Transverse colon (tissue), 4 donors: ENCODE results near the gene UBE2C. TPM values are rescaled to one million over a fixed set of nuclear protein-coding genes. Genes with fewer than 3 reads are reported as not detected.

ENCODE experiments used
- DNase-seq: peaks from one replicate; pipeline ENCODE4 v3.0.0-alpha.2; 2019
- H3K27ac ChIP-seq, 4 donors: fragments of 200-600 bp; sonication (generic); 2 replicates each; pipeline ENCODE4 v1.5.1; 2016 to 2018; ENCODE audit warnings: inconsistent platforms in 4 of 4
- H3K27me3 ChIP-seq: fragments of 200-600 bp; sonication (generic); 2 replicates; pipeline ENCODE4 v1.5.1; 2017; ENCODE audit warnings: inconsistent platforms
- H3K36me3 ChIP-seq, 4 donors: fragments of 200-600 bp; sonication (generic); 2 replicates each; pipeline ENCODE4 v1.5.1; 2017 to 2019; ENCODE audit warnings: inconsistent platforms in 4 of 4
- H3K4me1 ChIP-seq, 4 donors: fragments of 200-600 bp; sonication (generic); 2 replicates each; pipeline ENCODE4 v1.5.1; 2017 to 2020; ENCODE audit warnings: inconsistent platforms in 4 of 4
- H3K4me3 ChIP-seq, 4 donors: fragments of 200-600 bp; sonication (generic); 1 replicate in 1 of 4; 2 replicates in 3 of 4; pipeline versions ENCODE4 v1.5.1 to v1.6.1; 2017 to 2019; ENCODE audit warnings: inconsistent platforms in 4 of 4
- H3K9me3 ChIP-seq, 2 donors: fragments of 200-600 bp; sonication (generic); 2 replicates each; pipeline ENCODE4 v1.5.1; 2017 to 2019; ENCODE audit warnings: inconsistent platforms in 2 of 2
- EP300 ChIP-seq: sonication (generic); formaldehyde crosslinking; IDR thresholded peaks from one replicate; pipeline ENCODE4 v1.6.1; 2017; ENCODE audit warnings: antibody characterized with exemption, low read depth
- POLR2A ChIP-seq: fragments of 450-650 bp; IDR thresholded peaks from one replicate; pipeline ENCODE4 v1.6.1; 2016; ENCODE audit warnings: antibody characterized with exemption, mild to moderate bottlenecking, moderate library complexity
- POLR2AphosphoS5 ChIP-seq, 3 donors: sonication (generic); formaldehyde crosslinking; IDR thresholded peaks; one replicate each; pipeline ENCODE4 v1.6.1; 2016; ENCODE audit warnings: antibody characterized with exemption in 3 of 3
- WGBS, 2 donors: methylation state at CpG; one replicate each; pipeline ENCODE4 v1.1.5; 2018; ENCODE audit warnings: low coverage in 1 of 2; 5-methylcytosine and 5-hydroxymethylcytosine counted together
- in situ Hi-C, 4 donors: fragments of 200-750 bp; cut with MboI; loops; one replicate each; pipeline versions ENCODE4 v1.15.0 to v1.15.1; 2017; ENCODE audit warnings: low sequenced_read_pairs in 3 of 4, low pct_ligation_motif_present in 1 of 4, low pct_unique_long_range_greater_than_20kb in 1 of 4
- intact Hi-C: fragments of 100-400 bp; cut with DNase I; formaldehyde crosslinking; loops from one replicate; pipeline ENCODE4 v1.15.1; 2023; ENCODE audit warnings: low total_unique reads
- total RNA-seq, 4 donors: library from RNA; depleted of rRNA; stranded (reverse); fragments of >200 nt; gene quantifications; one replicate each; pipeline ENCODE4 v1.1.0, GENCODE V29; 2016
- TF ChIP-seq, protein P1 (sequence below), 5 experiments: fragments of 200-600 bp in 3 of 5; fragments of 450-650 bp in 2 of 5; sonication (generic) in 3 of 5; IDR thresholded peaks; 1 replicate in 2 of 5; 2 replicates in 3 of 5; pipeline ENCODE4 v1.5.1; 2016 to 2017; ENCODE audit warnings: antibody characterized with exemption in 5 of 5, inconsistent platforms in 3 of 5, mild to moderate bottlenecking in 2 of 5, moderate library complexity in 1 of 5

The UBE2C gene
- total RNA-seq, 4 donors from 2014 or later = 2.7 to 27.1 (median 6.9) TPM

DNA sequence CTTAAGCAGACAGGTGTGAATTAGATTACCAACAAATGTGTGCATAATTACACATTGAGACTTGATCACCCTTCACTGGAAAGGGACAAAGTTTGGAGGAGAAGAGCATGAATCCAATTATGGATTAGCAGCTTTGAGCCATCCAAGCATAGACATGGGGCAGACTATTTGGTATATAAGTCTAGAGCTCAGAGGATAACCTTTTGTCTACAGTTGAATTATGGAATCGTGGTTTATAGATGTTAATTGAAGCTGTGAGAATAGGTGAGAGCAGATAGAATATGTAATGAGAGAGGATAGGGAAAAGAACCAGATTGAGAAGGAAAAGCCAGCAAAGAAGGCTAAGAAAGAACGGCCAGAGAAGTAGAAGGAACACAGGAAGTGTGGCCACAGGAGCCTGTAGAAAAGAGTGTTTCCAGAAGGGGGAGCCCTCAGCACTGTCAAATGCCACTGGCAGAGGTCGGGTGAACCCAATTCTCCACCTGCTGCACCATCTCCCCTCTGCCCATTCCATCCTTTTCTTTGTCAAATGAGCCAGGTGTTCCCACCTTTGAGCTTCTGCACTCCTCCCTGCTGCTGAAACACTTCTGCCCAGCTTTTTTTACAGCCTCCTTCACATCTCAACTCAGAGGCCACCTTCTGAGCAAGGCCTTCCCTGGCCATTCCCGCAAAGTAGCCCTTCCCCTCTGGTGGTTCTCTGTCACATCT lies 13.4 kb upstream of the UBE2C start:
- 32 to 34% methylated on average over 4 of the region's 4 CpGs for WGBS, 2 donors
- H3K27ac ChIP-seq = peak overlapping the region; percentile 24 to 42 (median 30)
- peak; percentile 73 for DNase-seq
- in situ Hi-C loops (loop anchor here in 1 of 4 donors (10.0 kb wide), 1 partner anchor 166 kb away; no protein-coding TSS in a partner anchor), intact Hi-C loops (loop anchor here (10.0 kb wide), 1 partner anchor 96 kb away; the partner anchor contains the start of genes CTSA and NEURL2)
- H3K27me3 ChIP-seq = no peaks in the 10 kb centered on the region
- H3K4me1 ChIP-seq = peaks cover 0 to 12% (median 4%) of the 10 kb centered on the region in 4 donors
- no peaks in the 10 kb centered on the region for H3K9me3 ChIP-seq
- TF ChIP-seq EP300 = no peak
- TF ChIP-seq, protein P1, sequence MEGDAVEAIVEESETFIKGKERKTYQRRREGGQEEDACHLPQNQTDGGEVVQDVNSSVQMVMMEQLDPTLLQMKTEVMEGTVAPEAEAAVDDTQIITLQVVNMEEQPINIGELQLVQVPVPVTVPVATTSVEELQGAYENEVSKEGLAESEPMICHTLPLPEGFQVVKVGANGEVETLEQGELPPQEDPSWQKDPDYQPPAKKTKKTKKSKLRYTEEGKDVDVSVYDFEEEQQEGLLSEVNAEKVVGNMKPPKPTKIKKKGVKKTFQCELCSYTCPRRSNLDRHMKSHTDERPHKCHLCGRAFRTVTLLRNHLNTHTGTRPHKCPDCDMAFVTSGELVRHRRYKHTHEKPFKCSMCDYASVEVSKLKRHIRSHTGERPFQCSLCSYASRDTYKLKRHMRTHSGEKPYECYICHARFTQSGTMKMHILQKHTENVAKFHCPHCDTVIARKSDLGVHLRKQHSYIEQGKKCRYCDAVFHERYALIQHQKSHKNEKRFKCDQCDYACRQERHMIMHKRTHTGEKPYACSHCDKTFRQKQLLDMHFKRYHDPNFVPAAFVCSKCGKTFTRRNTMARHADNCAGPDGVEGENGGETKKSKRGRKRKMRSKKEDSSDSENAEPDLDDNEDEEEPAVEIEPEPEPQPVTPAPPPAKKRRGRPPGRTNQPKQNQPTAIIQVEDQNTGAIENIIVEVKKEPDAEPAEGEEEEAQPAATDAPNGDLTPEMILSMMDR (IDR thresholded peaks at IDR 0.05) = peak; percentile 62 to 70 (median 64)
- no peak for TF ChIP-seq POLR2A
- TF ChIP-seq POLR2AphosphoS5 (IDR thresholded peaks at IDR 0.05) = peak in 1 of 3 donors; percentile 18
- H3K36me3 ChIP-seq = peaks cover 0 to 65% (median 26%) of the 10 kb centered on the region in 4 donors
- no peak overlapping the region for H3K4me3 ChIP-seq

DNA sequence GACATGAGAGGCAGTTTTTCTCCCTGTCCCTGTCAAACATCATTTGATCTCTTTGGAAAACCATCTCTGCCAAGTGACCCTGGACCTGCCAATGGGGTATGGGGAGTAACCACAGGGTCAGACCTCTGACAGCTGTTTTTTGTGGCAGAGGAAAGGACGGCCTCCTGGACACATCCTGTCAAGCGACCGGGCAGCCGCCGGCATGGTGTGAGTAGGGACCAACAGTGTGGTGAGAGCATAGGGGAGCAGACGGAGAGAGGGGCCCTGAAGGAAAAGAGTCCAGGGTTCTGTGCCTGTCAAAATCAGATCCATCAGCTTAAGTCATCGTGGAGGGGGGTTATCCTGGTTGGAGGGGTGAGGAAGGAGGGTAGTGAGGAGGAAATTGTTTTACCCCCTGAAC lies 10.6 kb upstream of the UBE2C start:
- in situ Hi-C loops (loop anchor here in 1 of 4 donors (25.0 kb wide), 1 partner anchor 160 kb away; the partner anchor contains the start of gene ZNF335), intact Hi-C loops (loop anchor here (10.0 kb wide), 1 partner anchor 153 kb away; no protein-coding TSS in a partner anchor)
- peaks cover 0 to 12% (median 4%) of the 10 kb centered on the region in 4 donors for H3K4me1 ChIP-seq
- H3K27me3 ChIP-seq = no peaks in the 10 kb centered on the region
- WGBS, 2 donors = 96 to 100% methylated on average over 1 to 7 of the region's 7 CpGs
- no peak overlapping the region for H3K27ac ChIP-seq
- TF ChIP-seq, protein P1 (IDR thresholded peaks at IDR 0.05) = no peak
- TF ChIP-seq EP300 = no peak
- TF ChIP-seq POLR2A = no peak
- no peak for TF ChIP-seq POLR2AphosphoS5 (IDR thresholded peaks at IDR 0.05)
- H3K36me3 ChIP-seq = peaks cover 0 to 65% (median 32%) of the 10 kb centered on the region in 4 donors
- H3K4me3 ChIP-seq = no peak overlapping the region
- no peak for DNase-seq
- H3K9me3 ChIP-seq = no peaks in the 10 kb centered on the region

DNA sequence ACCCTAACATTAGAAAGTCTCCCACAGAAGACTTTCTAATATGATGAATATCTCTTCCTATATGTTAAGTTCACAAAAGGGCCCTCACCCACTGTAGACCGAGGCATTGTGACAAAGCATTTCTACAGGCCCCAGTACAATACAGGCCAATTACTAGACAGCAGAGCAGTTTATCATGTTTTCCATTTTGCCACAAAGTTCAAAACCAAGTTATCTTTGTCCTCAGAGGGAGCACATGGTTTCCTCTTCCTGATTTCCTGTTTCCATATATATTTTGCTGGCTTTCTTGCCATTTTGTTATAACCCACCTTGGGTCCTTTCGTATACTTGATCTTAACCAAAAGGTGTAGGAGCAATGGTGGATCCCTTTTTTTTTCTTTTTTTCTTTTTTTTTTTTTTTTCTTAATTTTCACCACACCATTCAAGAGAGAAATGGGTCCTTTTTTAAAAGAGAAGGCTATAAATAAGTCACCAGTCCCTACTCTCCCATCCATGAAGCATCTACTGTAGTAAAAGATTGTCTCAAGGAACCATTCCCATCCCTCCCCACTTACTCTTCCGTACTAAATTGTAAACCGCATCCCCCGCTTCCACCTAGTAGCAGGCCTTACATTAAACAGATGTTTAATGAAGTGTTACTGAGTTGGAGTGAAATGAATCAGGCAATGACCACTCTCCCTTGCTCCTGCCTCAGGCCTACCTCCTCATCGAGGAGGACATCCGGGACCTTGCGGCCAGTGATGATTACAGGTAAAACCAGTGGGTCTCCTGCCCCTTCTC lies 2.1 kb upstream of the UBE2C start:
- Histone ChIP-seq H3K27me3 (no peaks in the 10 kb centered on the region), H3K4me3 (no peak overlapping the region), H3K9me3 (no peaks in the 10 kb centered on the region), H3K36me3 (peaks cover 0 to 51% (median 22%) of the 10 kb centered on the region in 4 donors), H3K4me1 (peaks cover 6 to 22% (median 15%) of the 10 kb centered on the region in 4 donors), H3K27ac (no peak overlapping the region)
- in situ Hi-C loops = loop anchor here in 1 of 4 donors (25.0 kb wide), 1 partner anchor 152 kb away; the partner anchor contains the start of gene ZNF335
- DNase-seq = no peak
- intact Hi-C loops = no loop called here
- TF ChIP-seq, protein P1 (IDR thresholded peaks at IDR 0.05) = no peak
- TF ChIP-seq POLR2AphosphoS5 (IDR thresholded peaks at IDR 0.05) (no peak), POLR2A (no peak), EP300 (no peak)
- WGBS, 2 donors = 90 to 95% methylated on average over 5 to 8 of the region's 8 CpGs

DNA sequence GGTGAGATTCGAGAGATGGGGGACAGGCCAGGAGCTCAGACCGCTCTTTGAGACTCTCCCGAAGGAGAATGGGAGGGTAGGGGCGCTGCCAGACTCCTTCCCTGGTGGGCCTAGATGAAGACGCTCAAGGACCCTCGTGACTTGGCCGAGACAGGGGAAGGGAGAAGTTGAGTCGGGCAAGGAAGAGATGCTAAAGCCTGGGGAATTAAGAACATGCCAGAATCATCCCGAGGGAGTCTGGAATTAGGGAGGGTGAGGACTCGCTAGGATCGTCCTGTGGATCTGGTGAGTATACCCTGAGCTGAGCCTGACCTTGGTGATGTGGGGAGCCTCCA lies 529 bp downstream of the UBE2C start:
- in situ Hi-C loops (loop anchor here in 1 of 4 donors (25.0 kb wide), 1 partner anchor 149 kb away; the partner anchor contains the start of gene ZNF335), intact Hi-C loops (no loop called here)
- Histone ChIP-seq H3K4me3 (peak overlapping the region in 3 of 4 donors; percentile 48 to 84 (median 62)), H3K9me3 (no peaks in the 10 kb centered on the region), H3K36me3 (peaks cover 0 to 29% (median 9%) of the 10 kb centered on the region in 4 donors), H3K27me3 (no peaks in the 10 kb centered on the region), H3K4me1 (peaks cover 6 to 26% (median 18%) of the 10 kb centered on the region in 4 donors), H3K27ac (peak overlapping the region in 2 of 4 donors; percentile 40 to 72)
- TF ChIP-seq POLR2AphosphoS5 (IDR thresholded peaks at IDR 0.05) = no peak
- WGBS, 2 donors = 2% methylated on average over 11 of the region's 11 CpGs; no CpG with 5 or more reads in 1 of the 2 donors
- DNase-seq = no peak
